MCF 10A (cell line): ENCODE data around the gene PTCSC3. TPM values are rescaled to one million over a fixed set of nuclear protein-coding genes. Genes with fewer than 3 reads are reported as not detected.

Source experiments
- BruUV-seq: library from RNA; stranded (reverse); fragments of 400-500 nt; replicated peaks from 2 replicates; lab custom pipeline; 2021; lab: Mats Ljungman, UMichigan
- CTCF ChIA-PET: fragments of 300-600 bp; sonication (Branson Sonifier 250); formaldehyde crosslinking; extraction: SDS; loops from one replicate; lab custom pipeline; 2021; ENCODE audit warnings: antibody characterized with exemption, inconsistent platforms; lab: Yijun Ruan, JAX
- POLR2A ChIA-PET: fragments of 300-600, 350-650 bp; sonication (Branson Sonifier 250); formaldehyde crosslinking; extraction: SDS; loops from one replicate; lab custom pipeline; 2020; ENCODE audit warnings: antibody characterized with exemption, inconsistent platforms; lab: Yijun Ruan, JAX
- DNase-seq: peaks from one replicate; pipeline ENCODE4 v3.0.0-alpha.2; 2018; ENCODE audit not compliant: unreplicated experiment
- H3K27ac Mint-ChIP-seq: one replicate; pipeline ENCODE4 v1.8.0; 2022; ENCODE audit warnings: mild to moderate bottlenecking, low read depth, mixed read lengths; ENCODE audit not compliant: unreplicated experiment
- H3K27me3 Mint-ChIP-seq: one replicate; pipeline ENCODE4 v1.8.0; 2022; ENCODE audit warnings: mixed read lengths; ENCODE audit not compliant: insufficient read depth, unreplicated experiment
- H3K36me3 Mint-ChIP-seq: one replicate; pipeline ENCODE4 v1.8.0; 2022; ENCODE audit warnings: mild to moderate bottlenecking, moderate library complexity, mixed read lengths; ENCODE audit not compliant: insufficient read depth, unreplicated experiment
- H3K4me1 Mint-ChIP-seq: one replicate; pipeline ENCODE4 v1.8.0; 2022; ENCODE audit warnings: mixed read lengths; ENCODE audit not compliant: insufficient read depth, unreplicated experiment
- H3K4me3 Mint-ChIP-seq: one replicate; pipeline ENCODE4 v1.8.0; 2022; ENCODE audit warnings: mild to moderate bottlenecking, moderate library complexity, mixed read lengths; ENCODE audit not compliant: unreplicated experiment
- H3K9me3 Mint-ChIP-seq: one replicate; pipeline ENCODE4 v1.8.0; 2022; ENCODE audit warnings: mixed read lengths; ENCODE audit not compliant: unreplicated experiment
- intact Hi-C: fragments of 100-400 bp; cut with micrococcal nuclease; formaldehyde crosslinking; loops from 2 replicates; pipeline ENCODE4 v1.14.1; 2022
- total RNA-seq: library from RNA; stranded (reverse); gene quantifications from 2 replicates; pipeline ENCODE4 v1.2.3, GENCODE V29; 2022
- TF ChIP-seq, protein P1 (sequence below): fragments of 200-600 bp; IDR thresholded peaks from one replicate; pipeline ENCODE4 v1.8.0; 2022; ENCODE audit warnings: antibody characterized with exemption, mild to moderate bottlenecking; ENCODE audit not compliant: unreplicated experiment

PTCSC3 gene
- total RNA-seq, 1 experiment from 2014 or later = not detected

DNA sequence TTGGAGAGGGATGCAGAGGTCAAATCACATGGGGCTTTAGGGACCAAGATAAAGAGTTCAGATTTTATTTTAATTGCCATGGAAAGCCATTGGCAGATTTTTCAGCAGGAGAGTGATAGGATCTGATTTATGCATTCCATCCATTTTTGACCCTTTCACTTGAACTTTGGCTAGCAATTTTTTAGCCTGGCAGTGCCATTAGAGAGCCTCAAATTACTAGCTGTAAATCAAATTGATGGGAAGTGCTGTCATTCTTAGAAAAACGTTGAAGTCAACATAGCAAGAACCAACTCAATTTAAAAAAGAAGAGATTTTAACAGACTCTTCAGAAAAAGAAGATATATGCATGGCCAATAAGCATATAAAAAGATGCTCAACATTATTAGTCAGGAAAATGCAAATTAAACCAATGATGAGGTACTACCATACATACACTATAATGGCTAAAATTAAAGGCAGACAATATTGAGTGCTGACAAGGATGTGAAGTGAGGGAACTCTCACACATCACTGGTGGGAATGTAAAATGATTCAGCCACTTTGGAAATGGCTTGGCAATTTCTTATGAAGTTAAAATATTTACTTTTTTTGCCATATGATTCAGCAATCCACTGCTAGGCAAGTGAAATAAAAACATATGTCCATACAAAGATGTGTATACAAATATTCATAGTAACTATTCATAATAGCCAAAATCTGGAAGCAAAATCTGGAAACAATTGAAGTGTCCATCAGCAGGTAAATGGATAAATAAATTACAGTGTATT, 89.7 kb downstream of the PTCSC3 start:
- TF ChIP-seq, protein P1, sequence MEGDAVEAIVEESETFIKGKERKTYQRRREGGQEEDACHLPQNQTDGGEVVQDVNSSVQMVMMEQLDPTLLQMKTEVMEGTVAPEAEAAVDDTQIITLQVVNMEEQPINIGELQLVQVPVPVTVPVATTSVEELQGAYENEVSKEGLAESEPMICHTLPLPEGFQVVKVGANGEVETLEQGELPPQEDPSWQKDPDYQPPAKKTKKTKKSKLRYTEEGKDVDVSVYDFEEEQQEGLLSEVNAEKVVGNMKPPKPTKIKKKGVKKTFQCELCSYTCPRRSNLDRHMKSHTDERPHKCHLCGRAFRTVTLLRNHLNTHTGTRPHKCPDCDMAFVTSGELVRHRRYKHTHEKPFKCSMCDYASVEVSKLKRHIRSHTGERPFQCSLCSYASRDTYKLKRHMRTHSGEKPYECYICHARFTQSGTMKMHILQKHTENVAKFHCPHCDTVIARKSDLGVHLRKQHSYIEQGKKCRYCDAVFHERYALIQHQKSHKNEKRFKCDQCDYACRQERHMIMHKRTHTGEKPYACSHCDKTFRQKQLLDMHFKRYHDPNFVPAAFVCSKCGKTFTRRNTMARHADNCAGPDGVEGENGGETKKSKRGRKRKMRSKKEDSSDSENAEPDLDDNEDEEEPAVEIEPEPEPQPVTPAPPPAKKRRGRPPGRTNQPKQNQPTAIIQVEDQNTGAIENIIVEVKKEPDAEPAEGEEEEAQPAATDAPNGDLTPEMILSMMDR = no peak
- intact Hi-C loops = no loop called here
- no peaks in the 10 kb centered on the region for H3K27me3 Mint-ChIP-seq
- no peak overlapping the region for H3K4me3 Mint-ChIP-seq
- H3K4me1 Mint-ChIP-seq = peaks cover 12% of the 10 kb centered on the region
- no peaks in the 10 kb centered on the region for H3K9me3 Mint-ChIP-seq
- H3K36me3 Mint-ChIP-seq = no peaks in the 10 kb centered on the region
- BruUV-seq = no TSS peak
- DNase-seq = no peak
- ChIA-PET POLR2A (interaction anchor here (0.8 kb wide), 1 partner anchor 10 kb away, joined by 4 read pairs; no protein-coding TSS in a partner anchor), CTCF (interaction anchor here (1.5 kb wide), 2 partner anchors 10 to 16 kb away, joined by 3 to 7 read pairs; no protein-coding TSS in a partner anchor)
- H3K27ac Mint-ChIP-seq = no peak overlapping the region

DNA sequence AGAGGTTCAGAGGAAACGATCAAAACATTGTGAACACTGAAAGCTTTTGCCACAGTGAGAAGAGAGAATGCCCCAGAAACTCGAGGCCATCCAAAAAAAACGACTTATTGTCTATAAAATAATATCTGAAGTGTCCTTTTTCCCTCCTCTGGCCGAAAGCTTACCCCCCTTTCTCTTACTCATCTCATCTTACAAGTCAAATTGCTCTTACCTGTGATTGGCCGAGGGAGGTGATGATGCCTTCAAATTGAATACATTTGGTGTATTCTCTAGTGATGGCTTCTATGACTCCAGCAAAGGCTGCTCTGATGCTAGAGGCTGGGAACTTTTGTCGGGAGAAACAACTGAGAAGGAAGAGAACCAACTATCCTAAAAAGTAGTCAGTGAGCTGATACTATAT, 90.7 kb downstream of the PTCSC3 start:
- Mint-ChIP-seq H3K27me3 (no peaks in the 10 kb centered on the region), H3K4me1 (peaks cover 2% of the 10 kb centered on the region), H3K36me3 (no peaks in the 10 kb centered on the region), H3K4me3 (no peak overlapping the region), H3K27ac (no peak overlapping the region), H3K9me3 (no peaks in the 10 kb centered on the region)
- ChIA-PET CTCF (interaction anchor here (0.7 to 1.5 kb wide), 2 partner anchors 12 to 15 kb away, joined by 4 to 7 read pairs; no protein-coding TSS in a partner anchor), POLR2A (interaction anchor here (0.8 kb wide), 1 partner anchor 9 kb away, joined by 4 read pairs; no protein-coding TSS in a partner anchor)
- peak; percentile 13 for DNase-seq
- no TSS peak for BruUV-seq
- intact Hi-C loops = no loop called here
- TF ChIP-seq, protein P1 = no peak

Other genes with a start within 250 kb of the PTCSC3 start
- 20.9 and 21.5 TPM in 2 replicates for gene MBIP, start 143.9 kb upstream of the PTCSC3 start, total RNA-seq